ENCODE results near the gene POU2AF3. TPM values are rescaled to one million over a fixed set of nuclear protein-coding genes. Genes with fewer than 3 reads are reported as not detected.

Gene POU2AF3
- total and polyA plus RNA-seq, 2 of the 4 experiments (the other 2 are of a cell fraction) = 0.17 TPM; not detected in 1

DNA sequence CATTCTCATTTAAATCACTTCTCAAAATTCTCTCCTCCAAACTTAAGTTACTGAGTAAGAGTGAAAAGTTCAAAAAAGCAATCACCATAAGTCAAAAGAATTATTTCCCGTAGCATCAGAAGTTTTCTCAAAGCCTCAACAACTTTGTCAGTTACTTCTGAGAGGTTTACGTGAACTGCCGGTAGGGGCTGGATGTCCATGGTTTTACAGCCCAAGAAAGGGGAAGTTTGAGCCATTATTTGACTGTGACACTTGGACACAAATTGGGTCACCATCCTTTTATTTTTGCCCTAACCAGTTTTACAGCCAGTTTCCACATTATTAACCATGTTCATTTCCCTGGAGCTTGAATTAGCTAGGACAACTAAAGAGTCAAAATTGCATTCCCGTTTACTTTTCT is 7.5 kb downstream of the POU2AF3 start:
- Histone ChIP-seq H3K4me2 (ENCODE audit: low read depth, low read length) (no peak overlapping the region), H3K79me1 (ENCODE audit: low read depth in 1 of 2, low read length in 2 of 2) (no peaks in the 10 kb centered on the region), H3K36me3 (ENCODE audit: control insufficient read depth, insufficient read depth, low read length) (no peaks in the 10 kb centered on the region), H3K4ac (ENCODE audit: low read depth, low read length) (no peak overlapping the region), H3K18ac (ENCODE audit: low read depth, low read length) (no peak overlapping the region), H4K20me1 (ENCODE audit: insufficient read depth, low read length) (no peaks in the 10 kb centered on the region), H3K9me1 (ENCODE audit: insufficient read depth, low read length) (no peaks in the 10 kb centered on the region), H4K91ac (ENCODE audit: insufficient read depth, low read depth, low read length) (no peak overlapping the region), H4K8ac (ENCODE audit: low read depth in 2 of 2, low read length in 2 of 2) (no peak overlapping the region), H3K9ac (ENCODE audit: low read depth, low read length) (no peak overlapping the region), H2AFZ (replicated peaks; ENCODE audit: low read length, poor library complexity) (no peak overlapping the region), H3K14ac (replicated peaks; ENCODE audit: low read depth, low read length) (no peak overlapping the region), H2AK5ac (ENCODE audit: low read depth, low read length) (no peak overlapping the region), H3K9me3 (ENCODE audit: control insufficient read depth, insufficient read depth, low read length) (no peaks in the 10 kb centered on the region; the same call in 1 of the 2 replicates), H3K27ac (ENCODE audit: insufficient read depth, low read length) (no peak overlapping the region), H2BK15ac (ENCODE audit: low read depth, low read length) (no peak overlapping the region), H2AK9ac (replicated peaks; ENCODE audit: low read depth, low read length, poor library complexity) (no peak overlapping the region), H2BK120ac (ENCODE audit: low read depth, low read length) (no peak overlapping the region), H3K23ac (ENCODE audit: low read depth, low read length) (no peak overlapping the region), H3K56ac (ENCODE audit: extremely low read depth, insufficient read depth, low read length) (no peak overlapping the region), H3K4me1 (ENCODE audit: control insufficient read depth, insufficient read depth, low read length) (0 out of 2 replicates have a peak, but pooled peaks cover 1% of the 10 kb centered on the region), H2BK5ac (ENCODE audit: low read depth, low read length, poor library complexity, severe bottlenecking) (no peak overlapping the region), H4K5ac (ENCODE audit: low read depth, low read length) (no peak overlapping the region), H2BK20ac (ENCODE audit: low read depth, low read length) (no peak overlapping the region), H3K27me3 (ENCODE audit: control insufficient read depth, insufficient read depth, low read length) (peaks cover 73% of the 10 kb centered on the region), H3K4me3 (ENCODE audit: insufficient read depth, low read depth, low read length) (no peak overlapping the region)
- no peak for DNase-seq
- intact Hi-C loops (cut with micrococcal nuclease) (no loop called here), in situ Hi-C loops (cut with MboI; ENCODE audit: low sequenced_read_pairs) (no loop called here), dilution Hi-C loops (cut with HindIII; ENCODE audit: low sequenced_read_pairs, unreplicated experiment) (no loop called here)
- BruUV-seq (replicated peaks) = no TSS peak
- ChIA-PET POLR2A (ENCODE audit: unreplicated experiment) (interaction anchor here (0.6 kb wide), 1 partner anchor 603 kb away, joined by 3 read pairs; no protein-coding TSS in a partner anchor), CTCF (no interaction called here)
- TF ChIP-seq RFX5 (IDR thresholded peaks at IDR 0.05; ENCODE audit: low read depth, low read length) (no peak), NFE2L2 (IDR thresholded peaks at IDR 0.05; ENCODE audit: low read depth, low read length) (no peak), RAD21 (IDR thresholded peaks at IDR 0.05; ENCODE audit: low read length) (no peak), MAZ (IDR thresholded peaks at IDR 0.05; ENCODE audit: borderline replicate concordance, low read depth, low read length) (no peak), MAFK (IDR thresholded peaks at IDR 0.05; ENCODE audit: low read depth, low read length) (no peak), CEBPB (IDR thresholded peaks at IDR 0.05; ENCODE audit: low read depth, low read length) (no peak), FOS (IDR thresholded peaks at IDR 0.05; ENCODE audit: low read depth, low read length) (no peak), BHLHE40 (IDR thresholded peaks at IDR 0.05; ENCODE audit: low read depth, low read length) (no peak), CHD1 (IDR thresholded peaks at IDR 0.05; ENCODE audit: low read depth, low read length) (no peak), POLR2A (IDR thresholded peaks at IDR 0.05; ENCODE audit: low read depth, low read length) (no peak), RCOR1 (IDR thresholded peaks at IDR 0.05; ENCODE audit: insufficient replicate concordance, low read length) (no peak), MXI1 (IDR thresholded peaks at IDR 0.05; ENCODE audit: borderline replicate concordance, low read depth, low read length) (no peak), SMC3 (IDR thresholded peaks at IDR 0.05; ENCODE audit: low read depth, low read length) (no peak)
- TF ChIP-seq, protein P1, sequence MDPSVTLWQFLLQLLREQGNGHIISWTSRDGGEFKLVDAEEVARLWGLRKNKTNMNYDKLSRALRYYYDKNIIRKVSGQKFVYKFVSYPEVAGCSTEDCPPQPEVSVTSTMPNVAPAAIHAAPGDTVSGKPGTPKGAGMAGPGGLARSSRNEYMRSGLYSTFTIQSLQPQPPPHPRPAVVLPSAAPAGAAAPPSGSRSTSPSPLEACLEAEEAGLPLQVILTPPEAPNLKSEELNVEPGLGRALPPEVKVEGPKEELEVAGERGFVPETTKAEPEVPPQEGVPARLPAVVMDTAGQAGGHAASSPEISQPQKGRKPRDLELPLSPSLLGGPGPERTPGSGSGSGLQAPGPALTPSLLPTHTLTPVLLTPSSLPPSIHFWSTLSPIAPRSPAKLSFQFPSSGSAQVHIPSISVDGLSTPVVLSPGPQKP (IDR thresholded peaks at IDR 0.05; ENCODE audit: borderline replicate concordance, low read depth, low read length) = no peak
- TF ChIP-seq, protein P2, sequence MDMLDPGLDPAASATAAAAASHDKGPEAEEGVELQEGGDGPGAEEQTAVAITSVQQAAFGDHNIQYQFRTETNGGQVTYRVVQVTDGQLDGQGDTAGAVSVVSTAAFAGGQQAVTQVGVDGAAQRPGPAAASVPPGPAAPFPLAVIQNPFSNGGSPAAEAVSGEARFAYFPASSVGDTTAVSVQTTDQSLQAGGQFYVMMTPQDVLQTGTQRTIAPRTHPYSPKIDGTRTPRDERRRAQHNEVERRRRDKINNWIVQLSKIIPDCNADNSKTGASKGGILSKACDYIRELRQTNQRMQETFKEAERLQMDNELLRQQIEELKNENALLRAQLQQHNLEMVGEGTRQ (IDR thresholded peaks at IDR 0.05; ENCODE audit: low read depth, low read length) = no peak
- TF ChIP-seq, protein P3, sequence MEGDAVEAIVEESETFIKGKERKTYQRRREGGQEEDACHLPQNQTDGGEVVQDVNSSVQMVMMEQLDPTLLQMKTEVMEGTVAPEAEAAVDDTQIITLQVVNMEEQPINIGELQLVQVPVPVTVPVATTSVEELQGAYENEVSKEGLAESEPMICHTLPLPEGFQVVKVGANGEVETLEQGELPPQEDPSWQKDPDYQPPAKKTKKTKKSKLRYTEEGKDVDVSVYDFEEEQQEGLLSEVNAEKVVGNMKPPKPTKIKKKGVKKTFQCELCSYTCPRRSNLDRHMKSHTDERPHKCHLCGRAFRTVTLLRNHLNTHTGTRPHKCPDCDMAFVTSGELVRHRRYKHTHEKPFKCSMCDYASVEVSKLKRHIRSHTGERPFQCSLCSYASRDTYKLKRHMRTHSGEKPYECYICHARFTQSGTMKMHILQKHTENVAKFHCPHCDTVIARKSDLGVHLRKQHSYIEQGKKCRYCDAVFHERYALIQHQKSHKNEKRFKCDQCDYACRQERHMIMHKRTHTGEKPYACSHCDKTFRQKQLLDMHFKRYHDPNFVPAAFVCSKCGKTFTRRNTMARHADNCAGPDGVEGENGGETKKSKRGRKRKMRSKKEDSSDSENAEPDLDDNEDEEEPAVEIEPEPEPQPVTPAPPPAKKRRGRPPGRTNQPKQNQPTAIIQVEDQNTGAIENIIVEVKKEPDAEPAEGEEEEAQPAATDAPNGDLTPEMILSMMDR (conservative IDR thresholded peaks at IDR 0.05; ENCODE audit: low read depth, low read length) = no peak
- WGBS, 2 experiments (ENCODE audit: extremely low coverage in 2 of 2, insufficient read length in 1 of 2) = no CpG with 5 or more reads among the region's 4 CpGs
- no peak for ATAC-seq (ENCODE audit: low read depth)

All from IMR-90 (cell line).